ENCODE measurements around the gene H6PD. TPM values are rescaled to one million over a fixed set of nuclear protein-coding genes. Genes with fewer than 3 reads are reported as not detected.

Gene H6PD
- total and polyA plus RNA-seq, 2 donors (not counting 3 experiments of a cell fraction or from before 2014, with no cell fraction given), result 24.5 to 29.0 TPM

DNA sequence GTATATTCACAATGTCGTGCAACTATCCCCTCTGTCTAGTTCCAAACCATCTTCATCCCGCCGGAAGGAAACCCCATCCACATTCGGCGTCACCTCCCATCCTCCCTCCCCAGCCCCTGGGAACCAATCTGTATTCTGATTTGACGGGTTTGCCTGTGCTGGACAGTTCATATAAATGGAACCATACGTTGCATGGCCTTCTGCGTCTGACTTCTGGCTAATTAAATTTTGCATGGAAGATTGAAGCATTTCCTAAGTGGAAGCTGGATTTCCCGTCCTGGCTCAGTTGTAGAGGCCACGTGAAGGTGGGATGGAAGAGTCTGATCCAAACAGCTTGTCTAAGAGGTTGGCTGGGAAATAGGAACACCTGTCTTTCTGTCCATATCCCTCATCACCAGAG is 72.7 kb downstream of the H6PD start:
- Histone ChIP-seq H4K20me1 (replicated peaks; ENCODE audit: control insufficient read depth, extremely low read depth, insufficient read depth, low read length) (peaks cover 19% of the 10 kb centered on the region), H3K9ac (replicated peaks; ENCODE audit: extremely low read depth, insufficient read depth, low read length) (no peak overlapping the region), H3K9me3 (replicated peaks; ENCODE audit: control insufficient read depth, insufficient read depth, low read length) (no peaks in the 10 kb centered on the region), H3K36me3 (ENCODE audit: control insufficient read depth in 2 of 2, extremely low read depth in 1 of 2, insufficient read depth in 2 of 2, low read length in 2 of 2) (peaks cover 0 to 2% of the 10 kb centered on the region in 2 experiments), H3K9me1 (replicated peaks; ENCODE audit: control insufficient read depth, extremely low read depth, insufficient read depth, low read length) (no peaks in the 10 kb centered on the region), H3K79me2 (ENCODE audit: control insufficient read depth, insufficient read depth, low read length) (peaks cover 98% of the 10 kb centered on the region), H2AFZ (ENCODE audit: low read depth, low read length) (no peak overlapping the region), H3K4me3 (replicated peaks in 1 of 3; ENCODE audit: insufficient read depth in 1 of 3, low read depth in 1 of 3, low read length in 3 of 3) (no peak overlapping the region), H3K27ac (ENCODE audit: insufficient read depth, low read depth, low read length) (no peak overlapping the region), H3K4me1 (ENCODE audit: control insufficient read depth, extremely low read depth, insufficient read depth, low read length) (peaks cover 17% of the 10 kb centered on the region), H3K27me3 (ENCODE audit: control insufficient read depth in 2 of 2, insufficient read depth in 2 of 2, low read length in 2 of 2) (no peaks in the 10 kb centered on the region), H3K4me2 (ENCODE audit: insufficient read depth, low read length) (no peak overlapping the region)
- TF ChIP-seq POLR2AphosphoS5 (IDR thresholded peaks at IDR 0.05; ENCODE audit: insufficient read depth, low read depth, low read length), result no peak
- TF ChIP-seq, protein P1, sequence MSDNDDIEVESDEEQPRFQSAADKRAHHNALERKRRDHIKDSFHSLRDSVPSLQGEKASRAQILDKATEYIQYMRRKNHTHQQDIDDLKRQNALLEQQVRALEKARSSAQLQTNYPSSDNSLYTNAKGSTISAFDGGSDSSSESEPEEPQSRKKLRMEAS (IDR thresholded peaks at IDR 0.05; ENCODE audit: insufficient read depth, insufficient read length), result no peak
- no peak for TF ChIP-seq JUN (IDR thresholded peaks at IDR 0.05; ENCODE audit: borderline replicate concordance, insufficient read depth, insufficient read length, low read depth)
- TF ChIP-seq GATA2 (IDR thresholded peaks at IDR 0.05; ENCODE audit: insufficient read depth, insufficient read length, low read depth, low read length), result no peak
- TF ChIP-seq, protein P2, sequence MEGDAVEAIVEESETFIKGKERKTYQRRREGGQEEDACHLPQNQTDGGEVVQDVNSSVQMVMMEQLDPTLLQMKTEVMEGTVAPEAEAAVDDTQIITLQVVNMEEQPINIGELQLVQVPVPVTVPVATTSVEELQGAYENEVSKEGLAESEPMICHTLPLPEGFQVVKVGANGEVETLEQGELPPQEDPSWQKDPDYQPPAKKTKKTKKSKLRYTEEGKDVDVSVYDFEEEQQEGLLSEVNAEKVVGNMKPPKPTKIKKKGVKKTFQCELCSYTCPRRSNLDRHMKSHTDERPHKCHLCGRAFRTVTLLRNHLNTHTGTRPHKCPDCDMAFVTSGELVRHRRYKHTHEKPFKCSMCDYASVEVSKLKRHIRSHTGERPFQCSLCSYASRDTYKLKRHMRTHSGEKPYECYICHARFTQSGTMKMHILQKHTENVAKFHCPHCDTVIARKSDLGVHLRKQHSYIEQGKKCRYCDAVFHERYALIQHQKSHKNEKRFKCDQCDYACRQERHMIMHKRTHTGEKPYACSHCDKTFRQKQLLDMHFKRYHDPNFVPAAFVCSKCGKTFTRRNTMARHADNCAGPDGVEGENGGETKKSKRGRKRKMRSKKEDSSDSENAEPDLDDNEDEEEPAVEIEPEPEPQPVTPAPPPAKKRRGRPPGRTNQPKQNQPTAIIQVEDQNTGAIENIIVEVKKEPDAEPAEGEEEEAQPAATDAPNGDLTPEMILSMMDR (IDR thresholded peaks at IDR 0.05; ENCODE audit: extremely low read depth in 1 of 2, insufficient read depth in 1 of 2, low read depth in 1 of 2, low read length in 2 of 2), result no peak
- no peak for TF ChIP-seq MYC (IDR thresholded peaks at IDR 0.05; ENCODE audit: low read depth, low read length)
- TF ChIP-seq POLR2A (IDR thresholded peaks at IDR 0.05; ENCODE audit: low read depth, low read length), result no peak
- dilution Hi-C loops (cut with MboI; ENCODE audit: extremely low pct_ligation_motif_present, low sequenced_read_pairs), result no loop called here
- ChIA-PET POLR2A (interaction anchor here (0.7 kb wide), 1 partner anchor 134 kb away, joined by 5 read pairs; no protein-coding TSS in a partner anchor), CTCF (interaction anchor here (1.0 to 2.2 kb wide), 2 partner anchors 10 to 11 kb away, joined by 3 to 7 read pairs; no protein-coding TSS in a partner anchor)
- DNase-seq (ENCODE audit: low read depth, low spot score) (no peak), FAIRE-seq (no peak)
- intact Hi-C loops (cut with micrococcal nuclease), result no loop called here
- no TSS peak for BruUV-seq (replicated peaks)
